Measurements from ENCODE around the gene HOXC5.
"Not testable (repeated sequence)": the region's sequence is repeated elsewhere in the genome, so short reads cannot be mapped to it uniquely, and the experiment has no call there.

HOXC5 gene

DNA sequence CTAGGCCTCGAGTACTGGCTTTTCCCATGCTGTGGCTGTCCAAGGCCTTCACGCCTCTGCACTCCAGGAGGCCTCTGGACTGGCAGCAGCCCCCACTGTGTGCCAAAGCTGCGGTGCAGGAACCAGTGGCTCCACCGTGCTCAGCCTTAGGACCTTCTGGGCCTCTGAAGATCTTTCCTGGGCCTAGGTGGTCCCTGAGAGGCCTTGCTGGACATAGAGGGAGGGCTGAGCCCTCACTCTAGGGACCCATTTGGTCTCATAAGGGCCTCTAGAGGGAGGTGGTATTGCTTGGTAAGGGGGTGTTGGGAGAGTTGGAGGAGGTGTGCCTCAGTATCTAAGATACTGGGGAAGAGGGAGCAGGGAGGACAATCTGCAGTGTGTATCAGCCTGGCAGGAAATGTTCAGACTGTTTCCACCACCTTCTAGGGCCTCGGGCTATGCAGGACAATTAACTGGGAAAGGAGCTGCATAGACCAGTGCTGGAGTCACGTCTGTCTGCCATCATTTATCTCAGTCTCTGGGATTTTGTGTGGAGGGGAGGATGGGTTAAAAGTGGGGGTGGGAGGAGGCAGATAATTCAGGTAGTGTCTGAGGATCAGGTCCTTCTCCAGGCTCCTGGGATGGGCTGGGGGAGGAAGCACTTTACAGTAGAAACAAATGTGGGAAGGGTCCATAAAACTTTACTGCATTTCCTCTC, 2.9 kb downstream of the HOXC5 start:
- no peak for DNase-seq

DNA sequence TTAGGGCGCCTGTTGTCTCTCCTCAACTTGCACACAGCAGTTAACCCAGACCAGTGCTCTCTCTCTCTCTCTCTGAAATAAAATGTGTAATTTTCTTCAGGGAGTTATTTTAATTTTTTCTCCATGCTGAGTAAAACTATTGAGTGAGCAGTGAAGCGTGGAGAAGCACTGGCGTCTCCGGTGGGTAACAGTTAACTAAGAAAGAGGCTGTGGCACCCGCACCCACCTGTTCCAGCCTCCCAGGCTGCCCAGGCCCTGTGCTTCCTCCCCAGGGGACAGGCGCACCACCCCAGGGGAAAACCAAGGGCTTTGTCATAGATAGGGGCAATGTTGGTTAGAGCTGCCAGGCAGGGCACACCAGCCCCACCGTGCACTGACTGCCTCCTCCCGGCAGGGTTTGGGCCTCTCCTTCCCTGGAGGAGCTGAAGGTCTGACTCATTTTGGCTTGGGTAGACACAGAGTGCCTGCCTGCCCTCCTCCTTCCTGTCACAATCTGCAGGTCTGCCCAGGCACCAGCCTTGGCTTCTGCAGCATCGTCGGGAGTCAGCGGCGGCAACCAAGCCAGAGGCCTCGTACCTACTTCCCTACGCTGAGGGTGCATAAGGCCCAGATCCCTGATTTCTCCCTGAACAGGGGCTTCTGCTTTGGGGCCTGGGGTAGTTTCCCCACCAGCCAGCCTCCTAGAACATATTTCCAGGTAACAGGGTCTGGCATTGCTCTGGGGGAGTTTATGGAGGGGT, 3.9 kb downstream of the HOXC5 start:
- no peak for DNase-seq

DNA sequence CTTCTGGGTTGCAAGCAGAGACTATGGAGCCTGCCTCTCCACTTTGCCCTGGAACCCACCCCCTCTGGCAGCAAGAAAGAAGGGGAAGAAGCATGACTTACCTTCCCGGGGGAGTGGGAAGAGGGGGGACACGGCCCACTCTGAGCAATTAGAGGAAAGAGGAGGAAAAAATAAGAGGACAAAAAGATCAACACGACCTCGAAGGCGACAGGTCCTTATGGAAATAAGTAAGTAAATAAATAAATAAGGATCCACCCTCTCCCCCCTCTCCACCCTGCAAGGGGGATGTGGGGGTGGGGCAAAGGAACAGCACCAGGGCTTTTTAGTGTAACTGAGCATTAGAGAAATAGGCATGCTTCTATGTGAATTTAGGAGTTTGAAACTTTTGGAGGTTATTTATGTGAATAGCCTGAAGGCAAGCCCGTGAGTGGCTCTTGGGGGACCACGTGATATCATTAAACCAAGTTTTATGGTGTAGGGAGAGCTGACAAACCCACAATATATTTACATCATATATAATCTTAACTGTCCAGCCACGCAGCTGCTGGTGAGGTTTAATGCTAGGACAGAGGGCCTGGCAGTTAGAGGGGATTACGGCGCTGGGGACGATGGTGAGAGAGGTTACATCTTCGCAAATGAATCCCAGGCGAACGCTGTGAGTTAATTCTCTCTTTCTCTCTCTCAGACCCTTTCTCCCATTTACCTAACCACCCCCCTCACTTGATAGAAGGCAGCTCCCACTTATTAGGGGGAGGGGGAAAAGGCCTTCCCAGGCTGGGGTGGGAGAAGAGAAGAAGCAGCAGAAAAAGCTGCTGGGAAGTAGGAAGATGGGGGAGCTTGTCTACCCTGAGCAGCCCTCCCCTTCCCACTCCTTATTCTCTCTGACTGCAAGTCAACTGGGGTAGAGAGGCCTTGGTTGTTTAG, 4.8 kb downstream of the HOXC5 start:
- no peak for DNase-seq

DNA sequence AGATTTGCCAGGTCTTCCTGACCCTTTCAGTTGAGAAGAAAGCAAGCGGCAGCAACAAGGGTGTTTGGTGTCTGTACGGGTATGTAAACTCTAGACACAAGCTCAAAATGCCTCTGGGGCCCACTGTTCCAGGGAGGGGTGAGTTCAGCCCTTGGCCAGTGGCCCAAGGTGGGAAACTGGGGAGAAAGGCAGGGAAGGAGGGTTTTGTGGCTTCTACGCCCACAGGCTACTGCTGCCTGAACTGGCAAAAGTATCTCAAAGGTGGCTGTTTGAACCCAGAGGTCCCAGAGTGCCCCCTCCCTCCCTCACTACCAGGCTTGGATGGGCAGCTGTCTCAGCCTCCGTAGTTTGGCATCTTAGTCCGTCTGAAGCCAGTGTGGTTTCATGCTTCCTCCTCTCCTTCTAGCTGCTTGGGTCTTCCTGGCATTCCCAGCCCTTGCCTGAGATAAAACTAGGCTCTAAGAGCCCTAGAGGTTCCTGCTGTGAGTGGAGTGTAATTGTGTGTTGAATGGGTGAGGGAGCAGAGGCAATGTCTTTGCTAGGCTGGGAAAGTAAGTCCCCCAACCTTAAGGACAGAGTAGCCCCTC, 5.5 kb downstream of the HOXC5 start:
- no peak for DNase-seq

DNA sequence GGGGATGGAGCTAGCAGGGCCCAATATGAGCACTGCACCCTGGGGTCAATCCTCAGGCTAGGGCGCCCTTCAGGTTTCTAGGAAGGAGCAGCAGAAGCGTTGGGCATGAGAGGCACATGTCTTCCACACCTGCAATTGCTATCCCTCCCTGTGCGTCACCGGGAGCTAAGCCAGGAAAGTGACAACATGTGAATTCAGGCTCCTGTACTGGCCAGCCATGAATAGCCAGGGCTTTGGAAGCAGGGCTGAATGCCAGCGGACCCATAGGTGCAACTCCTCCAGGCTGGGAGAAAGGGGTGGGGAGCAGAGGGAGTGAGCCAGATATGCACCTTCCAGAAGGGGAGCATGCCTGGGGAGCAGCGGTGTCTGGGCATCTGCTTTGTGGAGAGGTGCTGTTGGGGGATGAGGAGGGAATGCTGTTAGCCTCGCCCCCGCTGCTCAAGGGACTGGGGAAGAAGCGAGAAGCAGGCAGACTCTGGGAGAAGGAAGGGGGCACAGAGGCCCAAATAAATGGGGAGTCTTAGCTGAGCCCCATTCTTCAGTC, 6.1 kb downstream of the HOXC5 start:
- no peak for DNase-seq

DNA sequence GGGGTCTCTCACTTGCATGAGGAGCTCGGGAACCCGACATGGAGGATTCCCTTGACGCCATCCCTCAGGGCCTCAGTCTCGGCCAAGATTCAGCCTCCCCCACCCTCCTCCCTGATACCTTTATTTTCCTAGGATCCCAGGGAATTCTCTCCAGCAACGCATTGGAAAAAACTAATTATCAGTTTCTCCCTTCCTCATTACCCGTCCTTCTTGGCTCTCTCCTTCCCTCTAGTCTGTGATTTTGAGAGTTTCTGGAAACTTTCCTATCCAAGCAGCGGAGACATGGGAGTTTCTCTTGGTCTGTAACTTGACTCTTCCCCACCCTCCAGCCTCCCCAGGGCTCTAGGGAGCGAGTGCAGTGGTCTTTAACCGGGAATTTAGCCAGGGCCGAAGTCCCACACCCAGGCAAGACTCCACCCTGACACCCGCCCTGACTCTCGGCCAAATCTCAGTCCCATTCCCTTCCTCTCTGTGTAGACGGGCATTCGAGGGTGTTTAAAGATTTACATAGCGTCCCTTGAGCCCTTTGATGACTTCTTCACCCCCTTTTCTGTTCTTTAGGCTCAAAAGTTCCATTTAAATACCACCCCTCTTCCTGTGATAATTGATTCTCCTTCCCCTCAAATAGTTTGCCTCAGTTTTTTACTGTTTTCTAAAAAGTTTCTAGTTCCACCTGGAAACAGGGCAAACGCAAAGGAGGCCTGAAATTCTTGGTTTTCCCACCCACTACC, 6.7 kb downstream of the HOXC5 start:
- no peak for DNase-seq

DNA sequence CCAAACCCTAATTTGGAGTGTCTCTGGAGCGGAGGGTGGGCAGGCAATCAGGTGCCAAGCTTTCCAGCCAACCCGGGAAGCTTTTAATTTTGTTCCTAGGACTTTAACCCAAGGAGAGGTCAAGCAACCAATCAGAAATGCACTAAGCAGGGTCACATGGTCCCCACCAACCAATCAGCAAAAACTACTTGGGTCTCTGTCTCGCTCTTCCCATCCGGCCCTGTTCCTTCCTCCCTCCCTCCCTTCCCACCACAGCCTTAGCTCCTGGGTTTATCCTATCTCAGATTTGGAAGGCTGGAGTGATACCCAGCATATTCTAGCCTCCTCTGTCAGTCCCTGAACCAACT, 7.3 kb downstream of the HOXC5 start:
- DNase-seq: no peak

DNA sequence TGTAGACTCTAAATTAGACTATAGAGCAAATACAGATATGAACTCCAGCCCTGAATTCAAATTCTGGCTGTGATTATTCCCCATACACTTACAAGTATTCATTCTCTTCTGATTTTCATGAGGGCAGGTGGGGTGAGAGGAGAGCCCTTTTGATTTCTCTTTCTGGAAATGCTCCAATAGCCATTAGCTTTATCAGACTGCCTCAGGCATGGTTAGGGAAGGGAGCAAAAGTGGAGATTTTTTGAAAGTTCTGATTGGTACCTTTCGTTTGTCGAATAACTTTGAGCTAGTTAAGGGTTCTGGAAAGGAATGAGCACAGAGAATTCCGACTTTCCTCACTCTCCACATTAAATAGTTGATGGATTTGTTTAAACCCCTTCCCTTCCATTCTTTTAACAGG, 7.8 kb downstream of the HOXC5 start:
- no peak for DNase-seq

DNA sequence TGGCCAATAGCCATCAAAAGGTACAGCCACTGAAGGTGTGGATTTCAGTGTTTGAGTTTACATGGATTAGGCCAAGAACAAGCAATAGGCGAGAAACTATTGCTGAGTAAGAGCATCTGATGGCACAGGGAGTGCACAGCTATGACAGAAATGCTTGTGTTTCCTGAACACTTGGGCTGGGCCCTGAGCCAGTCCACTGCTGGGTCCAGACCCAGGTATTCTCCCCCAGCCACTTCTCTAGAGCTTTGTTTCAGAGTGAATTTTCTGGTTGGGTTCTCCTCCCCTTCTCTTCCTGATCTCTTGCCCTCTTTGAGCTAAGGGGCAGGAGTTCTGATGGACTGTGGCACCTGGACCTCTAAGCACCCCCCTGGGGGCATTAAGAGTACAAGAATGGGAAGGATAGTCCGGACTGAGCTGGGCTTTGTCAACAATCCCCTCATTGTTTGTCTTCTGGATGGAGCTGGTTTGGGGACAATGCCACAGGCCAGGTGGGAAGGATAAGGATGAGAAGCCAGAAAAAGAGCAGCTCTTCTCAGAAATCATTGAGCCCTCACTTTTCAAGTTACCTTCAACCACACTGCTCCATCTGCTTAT, 8.3 kb downstream of the HOXC5 start:
- no peak for DNase-seq

DNA sequence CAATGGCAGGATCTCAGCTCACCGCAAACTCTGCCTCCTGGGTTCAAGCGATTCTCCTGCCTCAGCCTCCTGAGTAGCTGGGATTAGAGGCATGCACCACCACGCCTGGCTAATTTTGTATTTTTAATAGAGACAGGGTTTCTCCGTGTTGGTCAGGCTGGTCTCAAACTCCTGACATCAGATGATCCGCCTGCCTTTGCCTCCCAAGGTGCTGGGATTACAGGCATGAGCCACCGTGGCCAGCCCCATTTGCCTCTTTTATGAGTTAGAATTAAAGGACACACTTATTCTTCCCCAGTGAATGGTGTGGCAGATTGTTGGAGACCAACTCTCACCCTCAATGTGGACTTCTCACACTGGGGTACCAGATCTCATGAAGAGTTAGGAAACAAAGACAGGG, 9.2 kb downstream of the HOXC5 start:
- DNase-seq: not testable (repeated sequence)

DNA sequence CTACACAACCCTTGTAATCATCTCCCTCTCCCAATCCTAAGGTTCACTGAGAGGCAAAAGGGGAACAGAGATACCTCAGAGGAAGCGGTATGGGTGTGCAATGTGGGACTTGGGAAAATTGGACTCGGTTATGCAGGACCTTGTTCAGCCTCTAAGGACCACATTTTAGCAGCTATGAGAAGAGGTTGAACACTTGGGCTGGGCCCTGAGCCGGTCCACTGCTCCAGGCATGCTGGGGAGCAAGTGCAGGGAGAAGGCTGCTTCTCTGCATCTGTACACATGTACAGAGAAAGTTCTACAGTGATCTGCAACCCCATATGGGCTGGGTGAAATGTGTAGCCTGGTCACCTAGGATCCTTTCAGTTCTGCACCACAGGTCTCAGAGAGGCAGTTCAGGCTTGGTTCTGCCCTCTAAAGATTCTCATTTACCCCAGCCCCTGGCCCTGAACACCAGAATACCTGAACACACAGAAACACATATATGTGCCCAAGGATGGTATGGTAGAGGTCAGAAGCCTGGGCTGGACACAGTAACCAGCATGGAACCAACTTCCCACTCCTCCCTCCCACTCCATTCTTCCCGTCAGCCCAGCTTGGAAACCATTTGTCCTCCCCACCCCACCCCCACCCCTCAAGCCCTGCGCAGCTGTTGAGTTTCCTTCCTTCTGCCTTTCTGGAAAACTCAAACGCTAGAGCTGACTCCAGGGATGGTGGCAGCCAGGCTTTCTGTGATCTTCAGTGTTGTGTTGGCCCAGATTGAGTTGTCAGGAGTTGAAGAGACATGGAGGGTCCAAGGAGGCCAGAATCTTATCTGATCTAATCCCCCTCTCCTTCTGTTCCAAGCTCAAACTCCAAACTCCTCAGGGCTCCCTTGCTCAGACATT, 10.4 kb downstream of the HOXC5 start:
- DNase-seq: no peak

DNA sequence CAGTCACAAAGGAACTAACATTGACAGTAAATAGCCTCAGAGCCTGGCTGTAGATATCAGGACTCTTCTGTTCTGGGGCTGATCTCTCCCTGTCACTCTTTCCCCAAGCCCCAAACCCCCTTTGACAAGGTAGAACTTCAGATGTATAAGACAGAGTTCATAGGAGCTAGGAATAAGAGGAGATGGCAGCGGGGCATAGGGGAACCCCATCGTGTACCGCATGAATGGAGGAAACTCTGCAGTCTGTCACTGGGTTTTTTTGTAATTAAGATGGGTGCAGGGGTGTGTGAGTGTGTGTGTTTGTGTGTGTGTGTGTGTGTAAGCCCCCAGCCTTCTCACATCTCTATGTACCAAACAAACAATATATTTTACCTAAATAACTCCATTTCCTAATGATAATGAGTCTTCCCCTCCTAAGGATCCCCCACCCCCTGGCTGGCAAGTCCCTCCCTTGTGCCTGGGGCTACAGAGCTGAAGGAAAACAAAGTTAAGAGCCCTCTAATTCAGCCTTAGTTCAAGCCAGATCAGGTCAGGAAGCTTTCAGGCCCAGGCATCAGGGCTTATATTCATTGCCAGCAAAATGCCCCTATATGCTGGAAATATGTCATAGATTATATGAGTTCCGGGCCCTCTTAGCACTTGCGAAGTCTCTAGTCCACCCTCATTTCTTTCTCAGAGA, 11.7 kb downstream of the HOXC5 start:
- DNase-seq: no peak

DNA sequence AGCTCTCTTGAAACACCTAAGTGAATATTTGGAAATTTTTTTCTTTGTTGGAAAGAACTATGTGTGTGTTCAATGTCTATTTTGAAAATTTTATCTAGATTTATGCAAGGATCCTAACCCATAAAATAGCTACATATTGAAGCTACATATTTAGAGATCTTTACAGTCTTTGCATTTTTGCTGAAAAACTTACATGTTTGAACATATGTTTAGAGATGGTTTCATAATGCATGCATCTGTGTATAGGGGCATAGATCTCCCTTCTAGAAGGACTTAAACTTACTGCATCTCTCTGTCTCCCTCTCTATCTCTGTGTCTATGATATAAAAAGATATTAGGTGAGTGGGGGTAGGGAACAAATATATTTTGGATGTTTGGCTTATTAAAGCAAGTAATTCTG, 12.6 kb downstream of the HOXC5 start:
- DNase-seq: no peak

DNA sequence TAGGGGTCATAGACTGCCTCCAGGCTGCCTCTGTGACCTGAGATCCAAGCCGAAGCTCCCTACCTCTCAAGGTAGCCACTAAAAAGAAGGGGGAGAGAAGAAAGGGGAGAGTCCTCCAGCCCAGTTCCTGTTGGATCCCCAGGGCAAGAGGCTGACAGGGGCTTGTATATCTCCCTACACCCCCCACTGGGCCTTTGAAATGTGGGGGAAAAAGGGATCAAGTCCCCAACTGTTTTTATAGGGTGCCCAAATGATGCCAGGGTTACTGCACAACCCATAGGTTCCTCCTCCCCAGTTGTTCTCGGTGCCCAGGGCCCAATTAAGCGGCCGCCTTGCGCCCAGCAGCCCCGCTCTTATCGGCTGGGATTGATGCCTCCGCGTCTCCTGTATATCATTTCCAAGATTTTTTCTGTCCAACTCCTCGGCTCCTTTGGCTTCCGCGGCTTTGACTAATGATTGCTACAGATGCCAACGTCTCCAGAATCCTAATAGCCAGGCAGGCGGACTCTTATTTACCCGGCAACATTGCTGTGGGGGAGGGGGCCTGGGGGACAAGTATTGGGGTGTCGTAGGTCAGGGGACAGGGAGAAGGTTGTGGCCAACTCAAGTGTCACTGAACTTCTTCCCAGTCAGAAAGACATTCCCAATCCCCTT, 13.1 kb downstream of the HOXC5 start:
- DNase-seq: no peak

DNA sequence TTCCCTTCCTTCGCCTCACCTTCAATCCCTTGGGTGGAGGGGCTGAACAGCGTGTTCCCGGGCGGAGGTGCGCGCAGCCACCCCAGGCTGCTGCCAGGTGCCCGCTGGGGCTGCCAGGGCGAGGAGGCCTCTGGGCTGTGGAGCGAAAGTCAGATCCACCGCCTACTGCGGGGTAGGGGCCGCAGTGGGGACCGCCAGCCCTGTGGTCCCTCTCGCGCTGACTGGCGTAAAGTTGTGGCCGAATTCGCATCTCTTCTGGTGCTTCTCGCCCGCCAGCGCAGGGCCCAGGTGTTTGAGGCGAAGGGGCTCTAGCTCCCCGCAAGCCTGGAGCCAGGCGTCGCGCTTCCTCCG, 13.9 kb downstream of the HOXC5 start:
- no peak for DNase-seq

DNA sequence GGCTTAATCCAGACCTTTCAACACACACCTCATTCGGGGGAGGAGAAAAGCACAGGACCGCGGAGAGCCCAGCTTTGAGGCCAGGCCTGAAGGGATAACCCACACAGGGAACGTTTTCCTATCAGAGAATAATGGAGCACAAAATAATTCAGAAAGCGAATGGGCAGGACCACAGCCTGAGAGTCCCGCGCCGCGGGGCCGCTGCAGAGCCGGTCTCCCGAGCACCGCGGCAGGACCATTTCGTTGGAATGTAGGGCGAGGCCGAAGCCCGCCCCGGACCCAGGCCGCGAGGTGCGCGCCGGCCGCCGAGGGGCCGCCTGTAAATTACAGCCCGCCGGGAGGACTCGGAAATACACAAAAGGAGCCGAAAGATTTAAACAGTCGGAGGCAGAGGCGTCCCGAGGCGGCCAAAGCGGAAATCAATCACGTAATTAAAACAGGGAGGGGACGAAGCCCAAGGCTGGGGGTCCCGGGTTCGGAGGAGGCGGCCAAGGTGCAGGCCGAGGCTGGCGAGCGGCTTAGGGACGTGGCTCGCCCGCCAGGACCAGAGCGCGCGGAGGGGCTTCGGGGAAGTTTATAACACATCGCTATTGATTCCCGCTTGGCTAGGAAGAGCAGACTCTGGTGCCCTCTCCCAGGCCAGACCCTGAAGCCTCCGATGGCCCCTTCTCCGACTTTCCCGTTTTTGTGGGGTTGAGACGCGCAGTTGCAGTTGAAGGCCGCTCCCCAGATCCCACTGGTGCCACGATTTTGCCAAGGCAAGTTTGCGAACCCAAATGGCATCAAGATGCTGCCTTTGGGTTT, 14.5 kb downstream of the HOXC5 start:
- no peak for DNase-seq

DNA sequence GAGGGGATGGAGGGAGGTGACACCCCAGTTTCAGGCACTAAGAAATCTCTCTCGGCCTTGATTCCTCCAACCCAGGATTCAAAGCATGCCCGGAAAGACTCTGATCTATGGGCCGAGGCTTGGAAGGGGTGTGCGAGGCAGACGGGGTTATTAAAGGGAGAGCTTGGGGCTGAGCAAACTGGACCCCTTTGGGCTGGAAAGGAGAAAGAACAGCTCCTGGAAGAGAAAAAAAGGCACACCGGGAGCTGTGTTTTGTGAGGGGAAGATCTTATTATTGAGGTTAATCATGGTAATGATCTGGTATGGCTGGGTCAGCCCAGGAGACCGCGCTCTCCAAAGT, 15.1 kb downstream of the HOXC5 start:
- no peak for DNase-seq

DNA sequence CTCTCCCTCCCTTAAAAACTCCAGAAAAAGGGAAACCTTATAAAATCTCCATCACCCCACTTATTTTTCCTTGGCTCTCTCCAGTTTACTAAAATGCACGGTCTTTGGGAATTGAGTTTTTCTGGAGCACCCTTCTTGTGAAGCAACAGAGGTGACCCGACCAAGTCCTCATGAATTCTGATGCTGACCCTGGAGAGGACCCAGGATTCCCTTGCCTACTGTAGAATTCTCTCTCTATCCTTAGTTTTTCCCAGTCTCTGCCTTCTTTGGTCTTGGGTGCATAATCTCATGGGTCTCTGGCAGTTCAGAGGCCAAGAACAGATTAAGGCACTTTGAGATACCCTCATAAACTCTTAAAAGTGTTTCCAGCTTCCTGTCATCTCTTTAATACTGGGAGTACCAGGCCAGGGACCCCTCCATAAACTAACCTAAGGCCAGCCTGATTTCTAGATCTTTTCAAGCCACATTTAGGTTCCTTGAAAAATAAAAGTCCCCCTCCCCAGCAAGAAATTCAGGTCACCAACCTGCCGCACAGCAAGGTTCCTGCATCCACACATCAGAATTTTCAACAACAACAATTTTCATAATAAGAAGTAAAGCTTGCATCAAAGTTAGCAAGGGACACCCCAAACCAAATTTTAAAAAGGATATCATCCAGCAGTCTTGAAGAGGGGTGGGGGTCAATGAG, 15.7 kb downstream of the HOXC5 start:
- DNase-seq: no peak

DNA sequence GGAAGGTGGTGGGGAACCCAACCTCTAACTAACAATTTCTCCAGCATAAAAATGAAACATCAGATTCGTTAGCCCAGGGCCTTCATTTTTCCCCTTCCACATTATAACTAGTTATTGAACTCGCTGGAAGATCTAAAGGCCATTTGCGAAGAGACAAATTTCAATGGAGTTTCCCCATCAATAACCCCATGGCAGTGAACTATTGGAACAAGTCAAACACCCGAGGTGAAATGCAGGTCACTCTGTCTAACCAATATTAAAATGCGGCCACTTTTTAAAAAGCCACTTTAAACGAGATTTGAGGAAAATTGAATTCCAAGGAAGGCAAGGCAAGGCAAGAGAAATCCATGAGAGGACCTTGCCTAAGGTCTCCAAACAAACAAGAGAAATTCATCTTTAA, 16.3 kb downstream of the HOXC5 start:
- DNase-seq: no peak

Data from activated CD4-positive, alpha-beta T cell treated with anti-CD3 and anti-CD28 coated beads, Interleukin-2, Interleukin-6, amounts not matched to agents 100 ng/mL and 50 ng/mL, durations not matched to agents 16 hours and 8 hours (primary cell).